ENCODE data around the gene APEH. TPM values are rescaled to one million over a fixed set of nuclear protein-coding genes. Genes with fewer than 3 reads are reported as not detected.

The APEH gene
- polyA plus RNA-seq, 3 donors = 66.1 to 105 (median 92.6) TPM

DNA sequence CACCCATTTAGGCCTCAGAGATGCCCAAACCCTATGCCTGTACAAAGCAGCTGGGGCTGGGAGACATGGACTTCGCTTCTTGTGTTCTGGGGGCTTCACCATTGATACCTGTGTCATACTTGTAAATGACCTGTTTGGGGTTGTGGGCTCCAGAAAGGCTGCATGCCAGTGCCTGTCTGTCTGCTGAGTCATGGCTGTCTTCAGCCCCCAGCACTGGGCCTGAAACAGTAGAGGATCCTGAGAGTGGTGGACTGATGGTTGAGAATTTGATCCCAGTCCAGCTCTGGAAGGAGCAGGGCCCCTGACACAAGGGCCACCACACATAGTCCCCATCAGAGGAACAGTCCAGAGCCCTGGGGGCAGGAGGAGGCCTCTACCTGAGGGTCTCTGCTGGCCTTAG, 24.6 kb upstream of the APEH start:
- H3K9me3 ChIP-seq (replicated peaks in 1 of 2; ENCODE audit: control insufficient read depth in 1 of 2, insufficient read depth in 1 of 2, low read length in 2 of 2) = no peaks in the 10 kb centered on the region
- H3K4me2 ChIP-seq (replicated peaks; ENCODE audit: extremely low read depth, low read length, poor library complexity, severe bottlenecking) = no peak overlapping the region
- Mint-ChIP-seq H3K4me3 (no peak overlapping the region), H3K9me3 (no peaks in the 10 kb centered on the region), H3K27ac (no peak overlapping the region), H3K4me1 (no peaks in the 10 kb centered on the region), H3K27me3 (ENCODE audit: low read depth in 3 of 3) (peaks cover 0 to 5% (median 2%) of the 10 kb centered on the region in 3 donors), H3K36me3 (no peaks in the 10 kb centered on the region)
- no peaks in the 10 kb centered on the region for H3K27me3 ChIP-seq (ENCODE audit: control insufficient read depth in 2 of 2, insufficient read depth in 2 of 2, low read length in 2 of 2)
- no peaks in the 10 kb centered on the region for H4K20me1 ChIP-seq (ENCODE audit: insufficient read depth, low read length)
- no peak overlapping the region for H2AFZ ChIP-seq (ENCODE audit: insufficient read depth, low read depth, low read length, poor library complexity, severe bottlenecking)
- H3K4me1 ChIP-seq (ENCODE audit: control insufficient read depth in 1 of 2, insufficient read depth in 2 of 2, low read length in 2 of 2) = no peaks in the 10 kb centered on the region
- H3K9ac ChIP-seq (ENCODE audit: insufficient read depth, low read length, poor library complexity, severe bottlenecking) = no peak overlapping the region
- H3K79me2 ChIP-seq (ENCODE audit: insufficient read depth, low read length) = no peaks in the 10 kb centered on the region
- H3K27ac ChIP-seq (ENCODE audit: low read depth in 1 of 2, low read length in 2 of 2) = no peak overlapping the region
- intact Hi-C loops (cut with micrococcal nuclease) = no loop called here
- H3K4me3 ChIP-seq (replicated peaks in 1 of 3; ENCODE audit: low read depth in 2 of 3, low read length in 3 of 3) = no peak overlapping the region
- no peaks in the 10 kb centered on the region for H3K36me3 ChIP-seq (replicated peaks in 1 of 2; ENCODE audit: control insufficient read depth in 1 of 2, insufficient read depth in 2 of 2, low read length in 2 of 2)
- DNase-seq = no peak
- 100% methylated on average over 1 of the region's 1 CpG for WGBS (ENCODE audit: insufficient coverage)
- TF ChIP-seq CTCF (IDR thresholded peaks at IDR 0.05) = no peak

DNA sequence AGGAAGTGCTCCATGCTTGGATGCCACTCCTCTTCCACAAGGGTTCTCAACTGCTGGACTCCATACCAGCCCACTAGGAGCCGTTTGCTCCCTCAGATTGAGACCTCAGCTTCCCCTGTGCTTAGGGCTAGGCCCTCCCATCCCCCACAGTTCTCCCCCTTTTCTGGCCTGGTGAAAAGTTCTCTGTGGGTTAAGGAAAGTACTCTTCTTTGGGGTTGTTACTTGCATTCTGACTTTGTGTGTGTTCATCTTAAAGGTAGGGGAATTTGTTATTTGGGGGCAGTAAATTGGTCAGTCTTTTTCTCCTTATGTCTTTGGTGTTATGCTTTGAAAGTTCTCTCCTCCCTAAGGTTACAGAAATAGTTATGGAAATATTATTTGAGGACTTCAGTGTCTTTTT, 24.0 kb upstream of the APEH start:
- H3K79me2 ChIP-seq (ENCODE audit: insufficient read depth, low read length) = no peaks in the 10 kb centered on the region
- DNase-seq = no peak
- Mint-ChIP-seq H3K9me3 (no peaks in the 10 kb centered on the region), H3K27ac (no peak overlapping the region), H3K27me3 (ENCODE audit: low read depth in 3 of 3) (peaks cover 0 to 4% (median 3%) of the 10 kb centered on the region in 3 donors), H3K36me3 (no peaks in the 10 kb centered on the region), H3K4me3 (no peak overlapping the region), H3K4me1 (no peaks in the 10 kb centered on the region)
- no peaks in the 10 kb centered on the region for H3K4me1 ChIP-seq (ENCODE audit: control insufficient read depth in 1 of 2, insufficient read depth in 2 of 2, low read length in 2 of 2)
- no peaks in the 10 kb centered on the region for H3K9me3 ChIP-seq (replicated peaks in 1 of 2; ENCODE audit: control insufficient read depth in 1 of 2, insufficient read depth in 1 of 2, low read length in 2 of 2)
- H3K4me2 ChIP-seq (replicated peaks; ENCODE audit: extremely low read depth, low read length, poor library complexity, severe bottlenecking) = no peak overlapping the region
- H3K27ac ChIP-seq (ENCODE audit: low read depth in 1 of 2, low read length in 2 of 2) = no peak overlapping the region
- no CpG with 5 or more reads among the region's 1 CpG for WGBS (ENCODE audit: insufficient coverage)
- no peak overlapping the region for H3K9ac ChIP-seq (ENCODE audit: insufficient read depth, low read length, poor library complexity, severe bottlenecking)
- no peaks in the 10 kb centered on the region for H4K20me1 ChIP-seq (ENCODE audit: insufficient read depth, low read length)
- no peak overlapping the region for H2AFZ ChIP-seq (ENCODE audit: insufficient read depth, low read depth, low read length, poor library complexity, severe bottlenecking)
- no peak for TF ChIP-seq CTCF (IDR thresholded peaks at IDR 0.05)
- intact Hi-C loops (cut with micrococcal nuclease) = no loop called here
- no peak overlapping the region for H3K4me3 ChIP-seq (replicated peaks in 1 of 3; ENCODE audit: low read depth in 2 of 3, low read length in 3 of 3)
- H3K36me3 ChIP-seq (replicated peaks in 1 of 2; ENCODE audit: control insufficient read depth in 1 of 2, insufficient read depth in 2 of 2, low read length in 2 of 2) = no peaks in the 10 kb centered on the region
- H3K27me3 ChIP-seq (ENCODE audit: control insufficient read depth in 2 of 2, insufficient read depth in 2 of 2, low read length in 2 of 2) = no peaks in the 10 kb centered on the region

All from CD14-positive monocyte (primary cell).